Transverse colon (tissue), 4 donors: ENCODE data around the gene PPM1K. TPM values are rescaled to one million over a fixed set of nuclear protein-coding genes. Genes with fewer than 3 reads are reported as not detected.
"Not testable (repeated sequence)": the region's sequence is repeated elsewhere in the genome, so short reads cannot be mapped to it uniquely, and the experiment has no call there.

Source experiments
- DNase-seq: peaks from one replicate; pipeline ENCODE4 v3.0.0-alpha.2; 2019
- H3K27ac ChIP-seq, 4 donors: fragments of 200-600 bp; sonication (generic); 2 replicates each; pipeline ENCODE4 v1.5.1; 2016 to 2018; ENCODE audit warnings: inconsistent platforms in 4 of 4
- H3K27me3 ChIP-seq: fragments of 200-600 bp; sonication (generic); 2 replicates; pipeline ENCODE4 v1.5.1; 2017; ENCODE audit warnings: inconsistent platforms
- H3K36me3 ChIP-seq, 4 donors: fragments of 200-600 bp; sonication (generic); 2 replicates each; pipeline ENCODE4 v1.5.1; 2017 to 2019; ENCODE audit warnings: inconsistent platforms in 4 of 4
- H3K4me1 ChIP-seq, 4 donors: fragments of 200-600 bp; sonication (generic); 2 replicates each; pipeline ENCODE4 v1.5.1; 2017 to 2020; ENCODE audit warnings: inconsistent platforms in 4 of 4
- H3K4me3 ChIP-seq, 4 donors: fragments of 200-600 bp; sonication (generic); 1 replicate in 1 of 4; 2 replicates in 3 of 4; pipeline versions ENCODE4 v1.5.1 to v1.6.1; 2017 to 2019; ENCODE audit warnings: inconsistent platforms in 4 of 4
- H3K9me3 ChIP-seq, 2 donors: fragments of 200-600 bp; sonication (generic); 2 replicates each; pipeline ENCODE4 v1.5.1; 2017 to 2019; ENCODE audit warnings: inconsistent platforms in 2 of 2
- EP300 ChIP-seq: sonication (generic); formaldehyde crosslinking; IDR thresholded peaks from one replicate; pipeline ENCODE4 v1.6.1; 2017; ENCODE audit warnings: antibody characterized with exemption, low read depth
- POLR2A ChIP-seq: fragments of 450-650 bp; IDR thresholded peaks from one replicate; pipeline ENCODE4 v1.6.1; 2016; ENCODE audit warnings: antibody characterized with exemption, mild to moderate bottlenecking, moderate library complexity
- POLR2AphosphoS5 ChIP-seq, 3 donors: sonication (generic); formaldehyde crosslinking; IDR thresholded peaks; one replicate each; pipeline ENCODE4 v1.6.1; 2016; ENCODE audit warnings: antibody characterized with exemption in 3 of 3
- WGBS, 2 donors: methylation state at CpG; one replicate each; pipeline ENCODE4 v1.1.5; 2018; ENCODE audit warnings: low coverage in 1 of 2; 5-methylcytosine and 5-hydroxymethylcytosine counted together
- in situ Hi-C, 4 donors: fragments of 200-750 bp; cut with MboI; loops; one replicate each; pipeline versions ENCODE4 v1.15.0 to v1.15.1; 2017; ENCODE audit warnings: low sequenced_read_pairs in 3 of 4, low pct_ligation_motif_present in 1 of 4, low pct_unique_long_range_greater_than_20kb in 1 of 4
- intact Hi-C: fragments of 100-400 bp; cut with DNase I; formaldehyde crosslinking; loops from one replicate; pipeline ENCODE4 v1.15.1; 2023; ENCODE audit warnings: low total_unique reads
- total RNA-seq, 4 donors: library from RNA; depleted of rRNA; stranded (reverse); fragments of >200 nt; gene quantifications; one replicate each; pipeline ENCODE4 v1.1.0, GENCODE V29; 2016
- TF ChIP-seq, protein P1 (sequence below), 5 experiments: fragments of 200-600 bp in 3 of 5; fragments of 450-650 bp in 2 of 5; sonication (generic) in 3 of 5; IDR thresholded peaks; 1 replicate in 2 of 5; 2 replicates in 3 of 5; pipeline ENCODE4 v1.5.1; 2016 to 2017; ENCODE audit warnings: antibody characterized with exemption in 5 of 5, inconsistent platforms in 3 of 5, mild to moderate bottlenecking in 2 of 5, moderate library complexity in 1 of 5

PPM1K gene
- total RNA-seq, 4 donors from 2014 or later: 7.6 to 14.8 (median 9.0) TPM

DNA sequence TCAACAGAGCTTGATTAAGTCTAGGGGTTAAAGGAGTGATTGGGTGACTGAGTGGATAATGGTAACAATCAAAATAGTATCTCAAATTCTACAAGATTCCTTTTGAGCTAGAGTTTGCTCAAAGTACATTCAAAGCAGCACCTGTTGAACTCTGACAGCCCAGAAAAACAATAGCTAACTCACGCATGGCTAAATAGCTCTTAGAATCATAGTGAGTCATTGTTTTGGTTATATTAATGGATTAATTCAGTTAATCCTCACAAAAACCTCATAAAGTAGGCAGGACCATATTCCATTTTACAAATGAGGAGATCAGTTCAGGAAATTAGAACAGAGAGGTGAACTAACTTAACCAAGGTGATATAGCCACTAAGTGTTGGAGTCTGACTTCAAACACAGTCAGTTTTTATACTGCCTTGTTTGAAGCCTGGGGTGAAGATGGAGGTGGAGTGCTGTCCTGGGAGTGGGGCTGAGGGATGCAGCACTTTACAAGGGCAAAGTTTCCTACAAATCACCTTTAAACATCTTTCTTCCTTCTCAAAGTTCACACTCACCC, 35.9 kb upstream of the PPM1K start:
- no peaks in the 10 kb centered on the region for H3K36me3 ChIP-seq
- TF ChIP-seq EP300 (no peak), POLR2A (no peak), POLR2AphosphoS5 (IDR thresholded peaks at IDR 0.05) (no peak)
- TF ChIP-seq, protein P1, sequence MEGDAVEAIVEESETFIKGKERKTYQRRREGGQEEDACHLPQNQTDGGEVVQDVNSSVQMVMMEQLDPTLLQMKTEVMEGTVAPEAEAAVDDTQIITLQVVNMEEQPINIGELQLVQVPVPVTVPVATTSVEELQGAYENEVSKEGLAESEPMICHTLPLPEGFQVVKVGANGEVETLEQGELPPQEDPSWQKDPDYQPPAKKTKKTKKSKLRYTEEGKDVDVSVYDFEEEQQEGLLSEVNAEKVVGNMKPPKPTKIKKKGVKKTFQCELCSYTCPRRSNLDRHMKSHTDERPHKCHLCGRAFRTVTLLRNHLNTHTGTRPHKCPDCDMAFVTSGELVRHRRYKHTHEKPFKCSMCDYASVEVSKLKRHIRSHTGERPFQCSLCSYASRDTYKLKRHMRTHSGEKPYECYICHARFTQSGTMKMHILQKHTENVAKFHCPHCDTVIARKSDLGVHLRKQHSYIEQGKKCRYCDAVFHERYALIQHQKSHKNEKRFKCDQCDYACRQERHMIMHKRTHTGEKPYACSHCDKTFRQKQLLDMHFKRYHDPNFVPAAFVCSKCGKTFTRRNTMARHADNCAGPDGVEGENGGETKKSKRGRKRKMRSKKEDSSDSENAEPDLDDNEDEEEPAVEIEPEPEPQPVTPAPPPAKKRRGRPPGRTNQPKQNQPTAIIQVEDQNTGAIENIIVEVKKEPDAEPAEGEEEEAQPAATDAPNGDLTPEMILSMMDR (IDR thresholded peaks at IDR 0.05): no peak
- H3K4me3 ChIP-seq: no peak overlapping the region
- 57 to 88% methylated on average over 1 of the region's 1 CpG for WGBS, 2 donors
- no peaks in the 10 kb centered on the region for H3K27me3 ChIP-seq
- intact Hi-C loops (no loop called here), in situ Hi-C loops (no loop called here)
- peaks cover 0 to 9% (median 0%) of the 10 kb centered on the region in 4 donors for H3K4me1 ChIP-seq
- H3K9me3 ChIP-seq: no peaks in the 10 kb centered on the region
- peak overlapping the region in 2 of 4 donors; percentile 33 to 59 for H3K27ac ChIP-seq
- DNase-seq: no peak

DNA sequence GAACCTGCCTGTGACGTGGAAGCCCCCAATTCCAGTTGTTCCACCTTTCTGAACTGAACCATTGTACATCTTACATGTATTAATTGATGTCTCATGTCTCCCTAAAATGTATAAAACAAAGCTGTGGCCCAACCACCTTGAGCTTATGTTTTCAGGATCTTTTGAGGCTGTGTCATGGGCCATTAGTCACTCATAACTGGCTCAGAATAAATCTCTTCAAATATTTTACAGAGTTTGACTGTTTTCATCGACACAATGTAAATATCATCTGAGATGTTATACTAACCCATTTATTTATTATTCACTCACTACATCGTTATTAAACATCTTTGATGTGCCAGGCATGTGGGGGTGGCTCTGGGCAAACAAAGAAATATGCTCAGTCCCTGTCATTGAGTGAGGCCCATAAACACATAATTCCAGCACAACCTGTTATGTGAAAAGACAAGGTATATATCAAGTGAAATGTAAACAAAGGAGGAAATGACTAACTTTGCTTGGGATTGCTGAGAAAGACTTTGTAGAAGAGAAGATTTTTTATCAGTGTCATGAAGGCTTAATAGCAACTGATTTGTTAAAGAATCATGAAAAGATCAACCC, 34.5 kb upstream of the PPM1K start:
- no peak overlapping the region for H3K4me3 ChIP-seq
- TF ChIP-seq POLR2AphosphoS5 (IDR thresholded peaks at IDR 0.05) (no peak), POLR2A (no peak), EP300 (no peak)
- TF ChIP-seq, protein P1 (IDR thresholded peaks at IDR 0.05): no peak
- no peak for DNase-seq
- H3K27ac ChIP-seq: no peak overlapping the region
- in situ Hi-C loops (no loop called here), intact Hi-C loops (no loop called here)
- WGBS, 2 donors: 71 to 80% methylated on average over 3 of the region's 3 CpGs
- no peaks in the 10 kb centered on the region for H3K27me3 ChIP-seq
- H3K4me1 ChIP-seq: peaks cover 0 to 9% (median 0%) of the 10 kb centered on the region in 4 donors
- no peaks in the 10 kb centered on the region for H3K9me3 ChIP-seq
- H3K36me3 ChIP-seq: no peaks in the 10 kb centered on the region

DNA sequence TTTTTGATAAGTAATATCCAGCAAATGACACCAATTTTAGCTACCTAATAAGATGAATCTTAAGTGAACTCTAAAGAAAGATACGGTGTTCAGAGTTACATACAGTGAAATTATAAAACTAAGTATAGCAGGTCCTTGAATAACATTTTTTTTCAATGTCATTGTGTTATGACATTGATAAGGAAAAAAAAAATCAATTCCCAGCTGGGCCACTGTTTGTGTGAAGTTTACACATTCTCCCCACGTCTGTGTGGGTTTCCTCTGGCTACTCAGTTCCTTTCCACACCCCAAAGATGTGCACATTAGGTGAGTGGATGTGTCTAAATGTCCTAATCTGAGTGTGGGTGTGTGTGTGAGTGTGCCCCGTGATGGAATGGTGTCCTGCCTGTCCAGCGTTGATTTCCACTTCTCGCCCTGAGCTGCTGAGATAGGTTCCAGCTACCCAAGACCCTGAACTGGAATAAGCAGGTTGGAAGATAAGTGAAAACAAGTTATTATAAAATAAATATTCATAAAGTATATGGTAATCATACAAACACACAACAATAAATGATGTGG, 31.2 kb upstream of the PPM1K start:
- Histone ChIP-seq H3K27me3 (no peaks in the 10 kb centered on the region), H3K4me1 (peaks cover 0 to 2% (median 0%) of the 10 kb centered on the region in 4 donors), H3K9me3 (peaks cover 0 to 3% of the 10 kb centered on the region in 2 donors), H3K4me3 (no peak overlapping the region), H3K36me3 (no peaks in the 10 kb centered on the region), H3K27ac (no peak overlapping the region)
- TF ChIP-seq POLR2AphosphoS5 (IDR thresholded peaks at IDR 0.05) (no peak), EP300 (no peak), POLR2A (no peak)
- TF ChIP-seq, protein P1 (IDR thresholded peaks at IDR 0.05): no peak
- WGBS, 2 donors: 65 to 66% methylated on average over 5 of the region's 5 CpGs
- intact Hi-C loops: no loop called here
- in situ Hi-C loops: no loop called here
- no peak for DNase-seq

DNA sequence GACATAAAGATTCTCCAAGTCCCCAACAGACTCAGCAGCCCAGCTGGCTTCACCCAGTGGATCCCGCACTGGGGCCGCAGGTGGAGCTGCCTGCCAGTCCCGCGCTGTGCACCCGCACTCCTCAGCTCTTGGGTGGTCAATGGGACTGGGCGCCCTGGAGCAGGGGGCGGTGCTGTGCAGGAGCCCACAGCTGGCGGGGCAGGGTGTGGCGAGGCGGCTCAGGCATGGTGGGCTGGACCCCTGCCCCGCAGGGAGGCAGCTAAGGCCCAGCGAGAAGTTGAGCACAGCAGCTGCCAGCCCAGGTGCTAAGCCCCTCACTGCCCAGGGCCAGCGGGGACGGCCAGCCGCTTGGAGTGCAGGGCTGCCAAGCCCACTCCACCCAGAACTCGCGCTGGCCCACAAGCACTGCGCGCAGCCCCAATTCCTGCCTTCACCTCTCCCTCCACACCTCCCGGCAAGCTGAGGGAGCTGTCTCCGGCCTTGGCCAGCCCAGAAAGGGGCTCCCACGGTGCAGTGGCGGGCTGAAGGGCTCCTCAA, 28.8 kb upstream of the PPM1K start:
- intact Hi-C loops, H3K27ac ChIP-seq, H3K4me3 ChIP-seq, H3K4me1 ChIP-seq, H3K27me3 ChIP-seq, H3K9me3 ChIP-seq, H3K36me3 ChIP-seq, in situ Hi-C loops, DNase-seq: not testable (repeated sequence)
- 96% methylated on average over 23 of the region's 23 CpGs; no CpG with 5 or more reads in 1 of the 2 donors for WGBS, 2 donors
